Activated CD8-positive, alpha-beta memory T cell treated with anti-CD3 and anti-CD28 coated beads, Interleukin-2, amount 50 U/mL, for 1 hour (primary cell): Measurements from ENCODE around the gene ANKRD44.
"Not testable (repeated sequence)": the region's sequence is repeated elsewhere in the genome, so short reads cannot be mapped to it uniquely, and the experiment has no call there.

Experiments
- DNase-seq: peaks from one replicate; pipeline ENCODE4 v3.0.0-alpha.2; 2020; ENCODE audit errors: extremely low read depth

The ANKRD44 gene

GRCh38 chr2:197310271-197310985 is at the start of gene ANKRD44:
ANKRD44 (minus strand) TSS chr2:197310780; CDS start chr2:197310604, 176 bp downstream.
- peak; percentile 83 for DNase-seq

GRCh38 chr2:197359859-197360258 is 49.3 kb upstream of the ANKRD44 start:
- no peak for DNase-seq

GRCh38 chr2:197358931-197359330 is 48.4 kb upstream of the ANKRD44 start:
- DNase-seq = no peak

GRCh38 chr2:197357986-197358385 is 47.4 kb upstream of the ANKRD44 start:
- DNase-seq = no peak

GRCh38 chr2:197356136-197356535 is 45.6 kb upstream of the ANKRD44 start:
- no peak for DNase-seq

- DNase-seq = no peak
Measured at GRCh38 chr2:197354169-197354558, 43.6 kb upstream of the ANKRD44 start.

- no peak for DNase-seq
Measured at GRCh38 chr2:197353393-197354168, 43.0 kb upstream of the ANKRD44 start.

- DNase-seq = no peak
Measured at GRCh38 chr2:197349699-197350098, 39.1 kb upstream of the ANKRD44 start.

GRCh38 chr2:197348721-197349360 is 38.3 kb upstream of the ANKRD44 start:
- DNase-seq = no peak

- no peak for DNase-seq
Measured at GRCh38 chr2:197345846-197346370, 35.3 kb upstream of the ANKRD44 start.

GRCh38 chr2:197343968-197344367 is 33.4 kb upstream of the ANKRD44 start:
- DNase-seq = not testable (repeated sequence)

- no peak for DNase-seq
Measured at GRCh38 chr2:197340591-197340990, 30.0 kb upstream of the ANKRD44 start.

- DNase-seq = no peak
Measured at GRCh38 chr2:197339496-197340220, 29.1 kb upstream of the ANKRD44 start.

GRCh38 chr2:197339016-197339415 is 28.4 kb upstream of the ANKRD44 start:
- no peak for DNase-seq

GRCh38 chr2:197332641-197333040 is 22.1 kb upstream of the ANKRD44 start:
- no peak for DNase-seq

GRCh38 chr2:197328461-197328860 is 17.9 kb upstream of the ANKRD44 start:
- no peak for DNase-seq

GRCh38 chr2:197327472-197328098 is 17.0 kb upstream of the ANKRD44 start:
- DNase-seq = no peak

GRCh38 chr2:197327073-197327471 is 16.5 kb upstream of the ANKRD44 start:
- no peak for DNase-seq

GRCh38 chr2:197324801-197325200 is 14.2 kb upstream of the ANKRD44 start:
- DNase-seq = no peak

GRCh38 chr2:197322724-197323720 is 12.4 kb upstream of the ANKRD44 start:
- DNase-seq = no peak
